Right atrium auricular region (tissue), 2 donors: ENCODE results near the gene CPNE5. TPM values are rescaled to one million over a fixed set of nuclear protein-coding genes. Genes with fewer than 3 reads are reported as not detected.

Experiments used
- DNase-seq: peaks from one replicate; pipeline ENCODE4 v3.0.0-alpha.2; 2019; ENCODE audit warnings: low spot score
- H3K27ac ChIP-seq, 2 donors: fragments of 200-600 bp; sonication (generic); 1 replicate in 1 of 2; 2 replicates in 1 of 2; pipeline ENCODE4 v1.5.1; 2016 to 2019
- H3K27me3 ChIP-seq, 2 donors: fragments of 200-600 bp; sonication (generic); one replicate each; pipeline versions ENCODE4 v1.5.1 to v1.6.0; 2017 to 2019
- H3K36me3 ChIP-seq: fragments of 200-600 bp; sonication (generic); one replicate; pipeline ENCODE4 v1.5.1; 2016
- H3K4me1 ChIP-seq, 2 donors: fragments of 200-600 bp; sonication (generic); one replicate each; pipeline versions ENCODE4 v1.5.1 to v1.6.0; 2017 to 2019
- H3K4me3 ChIP-seq, 2 donors: fragments of 200-600 bp; sonication (generic); 1 replicate in 1 of 2; 2 replicates in 1 of 2; pipeline ENCODE4 v1.5.1; 2017 to 2019; ENCODE audit warnings: mild to moderate bottlenecking in 1 of 2, moderate library complexity in 1 of 2
- H3K9me3 ChIP-seq, 2 donors: fragments of 200-600 bp; sonication (generic); one replicate each; pipeline ENCODE4 v1.5.1; 2019
- total RNA-seq, 2 donors: library from RNA; depleted of rRNA; stranded (reverse); fragments of >200 nt; gene quantifications; one replicate each; pipeline ENCODE4 v1.1.0, GENCODE V29; 2016
- TF ChIP-seq, protein P1 (sequence below), 2 donors: fragments of 200-600 bp; sonication (generic); IDR thresholded peaks; one replicate each; pipeline ENCODE4 v1.5.1; 2019; ENCODE audit warnings: antibody characterized with exemption in 2 of 2

Gene CPNE5
- total RNA-seq, 2 donors from 2014 or later = 36.7 to 47.4 TPM

DNA sequence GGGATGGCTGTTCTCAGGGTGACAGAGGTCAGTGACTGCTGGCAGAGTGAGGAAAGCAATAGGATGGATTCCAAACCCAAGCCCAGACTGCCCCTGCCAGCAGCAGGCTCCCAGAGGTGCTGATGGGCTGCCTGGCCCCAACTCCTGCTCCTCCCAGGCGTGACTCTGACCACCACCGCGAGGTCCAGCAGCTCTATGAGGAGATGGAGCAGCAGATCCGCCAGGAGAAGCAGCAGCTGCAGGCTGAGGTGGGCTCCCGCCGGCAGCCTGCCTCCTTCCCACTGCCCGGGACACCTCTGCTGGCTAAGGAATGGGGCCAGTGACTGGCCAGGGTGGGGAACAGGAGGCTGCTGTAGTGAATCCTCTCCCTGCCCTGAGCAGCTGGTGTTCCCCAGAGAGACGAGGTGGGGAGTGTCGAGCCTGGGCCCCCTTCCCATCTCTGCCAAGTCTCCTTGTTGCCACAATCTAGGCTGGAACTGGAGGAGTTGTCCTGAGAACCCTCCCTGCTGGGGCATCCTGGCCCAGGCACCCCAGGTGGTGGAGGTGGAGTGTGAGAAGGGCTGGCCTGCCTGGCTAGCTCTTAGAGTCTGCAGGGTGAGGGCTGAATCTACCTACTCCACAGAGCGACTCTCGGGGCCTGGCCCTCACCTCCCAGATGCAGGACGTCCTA lies 121.2 kb downstream of the CPNE5 start:
- H3K9me3 ChIP-seq = no peaks in the 10 kb centered on the region
- H3K27ac ChIP-seq = no peak overlapping the region
- TF ChIP-seq, protein P1, sequence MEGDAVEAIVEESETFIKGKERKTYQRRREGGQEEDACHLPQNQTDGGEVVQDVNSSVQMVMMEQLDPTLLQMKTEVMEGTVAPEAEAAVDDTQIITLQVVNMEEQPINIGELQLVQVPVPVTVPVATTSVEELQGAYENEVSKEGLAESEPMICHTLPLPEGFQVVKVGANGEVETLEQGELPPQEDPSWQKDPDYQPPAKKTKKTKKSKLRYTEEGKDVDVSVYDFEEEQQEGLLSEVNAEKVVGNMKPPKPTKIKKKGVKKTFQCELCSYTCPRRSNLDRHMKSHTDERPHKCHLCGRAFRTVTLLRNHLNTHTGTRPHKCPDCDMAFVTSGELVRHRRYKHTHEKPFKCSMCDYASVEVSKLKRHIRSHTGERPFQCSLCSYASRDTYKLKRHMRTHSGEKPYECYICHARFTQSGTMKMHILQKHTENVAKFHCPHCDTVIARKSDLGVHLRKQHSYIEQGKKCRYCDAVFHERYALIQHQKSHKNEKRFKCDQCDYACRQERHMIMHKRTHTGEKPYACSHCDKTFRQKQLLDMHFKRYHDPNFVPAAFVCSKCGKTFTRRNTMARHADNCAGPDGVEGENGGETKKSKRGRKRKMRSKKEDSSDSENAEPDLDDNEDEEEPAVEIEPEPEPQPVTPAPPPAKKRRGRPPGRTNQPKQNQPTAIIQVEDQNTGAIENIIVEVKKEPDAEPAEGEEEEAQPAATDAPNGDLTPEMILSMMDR (IDR thresholded peaks at IDR 0.05) = no peak
- no peaks in the 10 kb centered on the region for H3K27me3 ChIP-seq
- no peak for DNase-seq
- no peaks in the 10 kb centered on the region for H3K4me1 ChIP-seq
- no peak overlapping the region for H3K4me3 ChIP-seq
- no peaks in the 10 kb centered on the region for H3K36me3 ChIP-seq

DNA sequence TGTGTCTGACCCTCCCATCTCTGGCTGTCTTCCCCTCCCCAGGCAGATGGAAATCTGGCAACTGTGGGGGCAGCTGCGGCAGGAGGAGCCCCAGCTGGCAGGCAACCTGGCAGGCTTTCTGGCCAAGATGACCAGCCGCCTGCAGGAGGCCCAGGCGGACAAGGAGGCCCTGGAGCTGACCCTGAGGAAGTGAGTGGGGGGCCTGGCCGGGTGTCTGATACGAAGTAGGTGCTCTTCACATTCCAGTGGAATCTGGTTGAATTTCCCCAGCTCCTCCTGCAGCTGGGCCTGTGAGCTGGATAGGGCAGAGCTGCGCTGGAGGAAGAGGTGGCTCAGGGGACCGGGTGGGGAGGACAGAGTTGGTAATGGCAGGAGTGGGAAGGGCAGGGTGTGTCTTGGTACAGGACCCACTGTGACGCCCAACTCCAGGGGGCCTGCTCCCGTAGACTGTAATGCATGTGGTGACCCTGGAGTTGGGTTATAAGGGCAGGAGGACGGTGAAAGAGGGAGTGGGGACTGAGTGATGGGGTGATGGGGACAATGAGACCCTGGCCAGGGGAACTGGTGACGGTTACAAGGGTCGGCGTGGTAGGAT lies 121.9 kb downstream of the CPNE5 start:
- H3K4me3 ChIP-seq = no peak overlapping the region
- no peak for DNase-seq
- H3K9me3 ChIP-seq = no peaks in the 10 kb centered on the region
- TF ChIP-seq, protein P1 (IDR thresholded peaks at IDR 0.05) = no peak
- H3K27me3 ChIP-seq = no peaks in the 10 kb centered on the region
- H3K27ac ChIP-seq = no peak overlapping the region
- no peaks in the 10 kb centered on the region for H3K4me1 ChIP-seq
- H3K36me3 ChIP-seq = no peaks in the 10 kb centered on the region

DNA sequence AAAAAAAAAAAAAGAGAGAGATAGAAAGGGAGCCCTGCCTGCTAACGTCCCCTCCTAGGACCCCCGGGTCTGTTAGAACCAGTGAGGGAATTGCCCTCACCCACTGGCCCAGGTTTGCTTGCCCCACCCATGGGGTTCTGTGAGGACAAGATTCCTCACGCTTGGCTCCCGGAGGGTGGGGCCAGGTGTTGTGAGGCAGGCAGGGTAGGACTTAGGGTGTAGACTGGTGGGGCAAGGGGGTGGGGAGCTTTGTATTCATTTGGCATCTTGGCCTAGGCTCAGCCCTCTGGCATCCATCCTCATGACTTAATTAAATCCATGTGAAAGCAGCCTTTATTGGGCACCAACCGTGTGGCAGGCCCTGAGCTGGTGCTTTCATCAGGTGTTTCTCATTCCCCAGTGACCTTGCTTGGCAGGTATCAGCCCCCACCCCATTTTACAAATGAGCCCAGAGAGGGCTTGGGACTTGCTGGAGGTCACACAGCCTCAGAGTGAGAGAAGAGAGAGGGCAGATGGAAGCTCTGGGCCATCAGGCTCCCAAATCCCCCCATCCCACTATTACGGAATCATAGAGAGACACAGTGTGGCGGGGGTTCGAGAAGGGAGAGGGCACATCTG lies 122.7 kb downstream of the CPNE5 start:
- H3K4me1 ChIP-seq = no peaks in the 10 kb centered on the region
- no peak for DNase-seq
- TF ChIP-seq, protein P1 (IDR thresholded peaks at IDR 0.05) = no peak

DNA sequence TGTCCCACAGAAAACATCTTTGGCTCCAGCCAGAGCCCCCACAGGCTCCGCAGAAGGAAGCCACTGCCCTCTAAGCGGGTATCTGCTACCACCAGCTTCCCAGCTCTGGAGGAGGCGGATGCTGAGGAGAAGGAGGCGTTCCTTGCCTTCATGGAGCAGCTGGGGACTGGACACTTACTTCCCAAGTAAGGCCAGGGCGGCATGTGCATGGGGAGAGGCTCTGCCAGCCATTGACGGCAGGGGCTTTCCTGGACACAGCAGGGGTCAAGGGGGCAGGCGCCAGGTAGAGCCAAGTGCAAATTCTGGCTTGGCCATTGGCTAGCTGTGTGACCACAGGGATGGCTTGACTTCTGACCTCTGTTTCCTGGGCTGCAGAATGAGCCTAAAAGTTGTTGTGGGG lies 123.8 kb downstream of the CPNE5 start:
- no peaks in the 10 kb centered on the region for H3K4me1 ChIP-seq
- H3K27me3 ChIP-seq = no peaks in the 10 kb centered on the region
- no peak overlapping the region for H3K4me3 ChIP-seq
- H3K27ac ChIP-seq = no peak overlapping the region
- DNase-seq = no peak
- TF ChIP-seq, protein P1 (IDR thresholded peaks at IDR 0.05) = no peak
- no peaks in the 10 kb centered on the region for H3K9me3 ChIP-seq
- no peaks in the 10 kb centered on the region for H3K36me3 ChIP-seq

More for the DNA sequence above, 122.7 kb downstream of the CPNE5 start:
- H3K27me3 ChIP-seq = no peaks in the 10 kb centered on the region
- no peaks in the 10 kb centered on the region for H3K36me3 ChIP-seq
- no peak overlapping the region for H3K4me3 ChIP-seq
- H3K27ac ChIP-seq = no peak overlapping the region
- no peaks in the 10 kb centered on the region for H3K9me3 ChIP-seq

DNA sequence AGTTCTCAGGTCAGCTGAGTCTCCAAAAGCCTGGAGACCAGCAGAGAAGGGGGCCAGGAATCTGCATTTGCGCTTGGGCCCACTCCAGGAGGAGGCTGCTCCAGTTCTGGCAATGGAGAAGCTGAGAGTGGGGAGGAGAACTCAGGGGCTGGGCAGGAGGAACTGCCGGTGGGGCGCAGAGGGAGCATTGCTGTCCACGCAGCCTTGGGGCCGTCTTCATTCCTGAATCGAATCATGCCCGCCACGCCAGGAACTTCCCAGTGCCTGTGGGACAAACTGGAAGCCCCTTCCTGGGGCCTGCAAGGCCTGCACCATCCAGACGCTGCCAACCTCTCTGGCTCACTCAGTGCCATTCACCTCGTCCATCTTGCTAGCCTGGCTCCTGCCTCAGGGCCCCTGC lies 124.7 kb downstream of the CPNE5 start:
- H3K27me3 ChIP-seq = no peaks in the 10 kb centered on the region
- TF ChIP-seq, protein P1 (IDR thresholded peaks at IDR 0.05) = no peak

More for the DNA sequence above, 124.7 kb downstream of the CPNE5 start:
- DNase-seq = no peak
- H3K27ac ChIP-seq = no peak overlapping the region
- no peak overlapping the region for H3K4me3 ChIP-seq
- no peaks in the 10 kb centered on the region for H3K4me1 ChIP-seq
- H3K36me3 ChIP-seq = no peaks in the 10 kb centered on the region
- H3K9me3 ChIP-seq = no peaks in the 10 kb centered on the region
